ENCODE data around the gene URB1. TPM values are rescaled to one million over a fixed set of nuclear protein-coding genes. Genes with fewer than 3 reads are reported as not detected.
A peak's percentile ranks its signal among the peaks of the same experiment; 100 is the strongest.
"Not testable (repeated sequence)": the region's sequence is repeated elsewhere in the genome, so short reads cannot be mapped to it uniquely, and the experiment has no call there.

URB1 gene
- total RNA-seq: 11.4 TPM
- long read RNA-seq, partial matches to known transcripts: 26 of 32 reads
- long read RNA-seq, other reads (novel, unspliced or antisense): 6 of 32 reads

DNA sequence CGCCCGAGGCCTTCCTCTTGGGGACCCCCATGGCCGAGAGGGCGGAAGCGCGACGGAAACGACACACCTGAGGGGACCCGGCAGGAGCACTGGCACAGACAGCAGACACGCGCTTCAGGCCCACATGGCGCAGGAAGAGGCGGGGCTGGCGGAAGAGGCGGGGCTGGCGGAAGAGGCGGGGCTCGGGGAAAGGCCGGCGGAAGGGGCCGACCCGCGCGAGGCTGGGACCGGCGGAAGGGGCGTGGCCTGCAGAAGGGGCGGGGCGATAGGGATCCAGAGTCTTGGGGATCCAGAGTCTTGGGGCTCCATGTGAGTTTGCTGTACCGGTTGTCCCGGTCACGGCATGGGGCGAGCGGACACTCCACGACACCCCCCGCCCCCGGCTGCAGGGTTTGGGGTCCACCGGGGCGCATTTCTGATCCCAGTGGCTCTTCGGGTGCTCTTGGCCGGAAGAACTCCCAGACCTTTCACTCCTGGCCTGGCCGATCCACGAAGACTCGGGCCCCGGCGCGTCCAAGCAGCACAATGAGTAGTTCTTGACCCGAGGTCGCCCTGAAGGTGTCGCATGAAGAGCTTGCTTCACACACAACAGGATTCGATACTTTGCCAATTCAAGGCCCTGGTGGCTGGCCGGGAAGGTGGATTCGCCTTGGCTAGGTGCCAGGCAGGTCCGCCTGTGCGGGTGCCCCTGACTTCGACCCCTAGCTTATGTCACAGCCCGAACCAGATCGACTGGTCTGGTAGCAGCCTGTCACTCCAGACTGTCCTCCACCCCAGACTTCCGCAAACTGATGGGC lies at the start of gene URB1:
TSS of gene URB1 (minus strand) at position 133 of the 797 bp plus-strand sequence. CDS start at position 31, 102 bp downstream.
- intact Hi-C loops (cut with DNase I): no loop called here
- DNase-seq (peak; percentile 96), ATAC-seq (ENCODE audit: poor library complexity) (peak; percentile 99)

DNA sequence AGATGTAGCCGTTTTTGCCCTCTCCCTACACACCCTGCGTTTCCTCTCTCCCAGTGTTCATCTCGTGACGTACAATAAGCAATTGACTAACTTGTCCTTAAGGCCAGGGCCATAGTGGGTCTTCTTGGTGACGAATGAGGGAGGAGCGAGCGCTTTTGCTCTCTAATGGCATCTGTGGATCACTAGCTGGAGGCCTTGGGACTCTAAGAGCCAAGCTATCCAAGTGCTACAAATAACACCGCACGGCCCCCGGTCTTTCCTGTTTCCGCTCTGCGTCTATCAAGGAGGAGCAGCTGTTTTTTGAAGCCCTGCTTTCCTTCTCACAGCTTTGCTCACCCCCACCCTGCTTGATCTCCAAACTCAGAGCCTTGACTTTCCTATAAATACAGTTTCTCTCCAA lies 44.9 kb upstream of the URB1 start:
- no peak for ATAC-seq (ENCODE audit: poor library complexity)
- no peak for DNase-seq
- intact Hi-C loops (cut with DNase I): no loop called here

DNA sequence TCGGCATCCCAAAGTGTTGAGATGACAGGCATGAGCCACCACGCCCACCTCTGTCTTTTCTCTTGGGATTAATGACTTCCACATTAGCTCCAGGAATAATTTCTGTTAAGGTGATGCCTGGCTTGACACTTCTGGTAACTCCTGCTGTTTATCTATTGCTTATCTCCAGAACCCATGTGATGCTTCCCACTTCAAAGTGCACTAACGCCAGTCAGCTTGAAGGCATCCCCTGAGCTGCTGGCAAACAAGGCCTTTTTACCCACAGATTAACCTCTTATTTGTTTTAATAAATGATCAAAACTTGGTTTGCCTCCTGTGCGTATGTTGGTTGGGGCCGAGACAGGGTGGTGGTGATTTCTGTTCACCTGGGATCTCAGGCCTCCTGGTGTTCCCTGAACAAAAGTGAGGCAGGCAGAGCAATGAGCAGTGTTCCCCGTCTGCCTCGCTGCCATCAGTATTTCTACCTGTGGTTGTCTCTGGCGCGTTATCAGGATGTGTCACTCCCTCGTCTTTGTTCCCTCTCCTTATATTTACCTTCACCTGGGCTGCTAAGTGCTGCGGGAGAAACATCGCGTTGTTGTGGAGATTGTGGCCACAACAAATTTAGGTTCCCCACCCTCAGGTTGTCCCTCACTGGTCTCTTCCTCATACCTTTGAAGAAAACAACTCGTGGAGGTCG lies 40.3 kb upstream of the URB1 start:
- ATAC-seq (ENCODE audit: poor library complexity); intact Hi-C loops (cut with DNase I); DNase-seq: not testable (repeated sequence)

- intact Hi-C loops (cut with DNase I): no loop called here
- DNase-seq (no peak), ATAC-seq (ENCODE audit: poor library complexity) (no peak)
Measured at GRCh38 chr21:32427958-32428623, 35.3 kb upstream of the URB1 start.

GRCh38 chr21:32426592-32427051 lies 33.8 kb upstream of the URB1 start:
- intact Hi-C loops (cut with DNase I): no loop called here
- ATAC-seq (ENCODE audit: poor library complexity) (peak; percentile 18), DNase-seq (no peak)

GRCh38 chr21:32426066-32426465 lies 33.3 kb upstream of the URB1 start:
- intact Hi-C loops (cut with DNase I): no loop called here
- DNase-seq (no peak), ATAC-seq (ENCODE audit: poor library complexity) (no peak)

- intact Hi-C loops (cut with DNase I): no loop called here
- ATAC-seq (ENCODE audit: poor library complexity) (no peak), DNase-seq (no peak)
Measured at GRCh38 chr21:32425628-32426027, 32.8 kb upstream of the URB1 start.

- intact Hi-C loops (cut with DNase I): no loop called here
- no peak for ATAC-seq (ENCODE audit: poor library complexity)
- no peak for DNase-seq
Measured at GRCh38 chr21:32424674-32425073, 31.9 kb upstream of the URB1 start.

DNA sequence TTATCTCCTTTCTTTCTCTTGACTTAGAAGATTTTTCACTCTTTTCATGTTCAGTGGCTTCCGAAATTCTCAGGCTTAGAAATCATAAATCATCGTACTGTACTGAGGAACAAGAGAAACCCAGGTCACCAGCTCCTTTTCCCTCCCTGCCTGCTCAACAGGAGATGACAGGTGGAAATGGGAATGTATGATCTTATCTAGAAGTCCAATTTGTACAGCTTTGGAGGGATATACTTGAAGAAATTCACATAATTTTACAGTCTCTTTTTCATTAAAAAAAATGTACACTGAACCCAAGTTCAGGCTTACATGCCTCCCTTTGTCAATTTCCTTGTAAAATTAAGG lies 31.4 kb upstream of the URB1 start:
- no peak for ATAC-seq (ENCODE audit: poor library complexity)
- DNase-seq: no peak
- intact Hi-C loops (cut with DNase I): no loop called here

GRCh38 chr21:32423320-32424190 lies 30.7 kb upstream of the URB1 start:
- DNase-seq (no peak), ATAC-seq (ENCODE audit: poor library complexity) (no peak)
- intact Hi-C loops (cut with DNase I): no loop called here

DNA sequence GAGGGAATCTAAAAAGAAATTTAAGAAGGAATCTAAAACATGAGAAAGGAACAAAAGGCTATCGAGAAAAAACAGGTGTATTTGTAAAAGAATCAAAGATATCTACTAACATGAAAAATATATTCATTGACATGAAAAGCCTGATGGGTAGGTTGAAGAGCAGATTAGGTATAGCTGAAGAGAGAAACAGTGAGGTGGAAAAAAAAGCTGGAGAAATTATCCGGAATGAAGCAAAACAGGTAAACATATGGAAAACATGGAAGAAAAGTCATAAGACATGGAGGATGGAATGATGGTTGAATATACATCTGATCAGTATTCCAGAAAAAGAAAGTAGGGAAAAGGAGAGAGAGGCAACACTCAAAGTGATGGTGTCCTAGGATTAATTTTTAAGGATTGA lies 29.3 kb upstream of the URB1 start:
- no peak for DNase-seq
- ATAC-seq (ENCODE audit: poor library complexity): no peak
- intact Hi-C loops (cut with DNase I): no loop called here

DNA sequence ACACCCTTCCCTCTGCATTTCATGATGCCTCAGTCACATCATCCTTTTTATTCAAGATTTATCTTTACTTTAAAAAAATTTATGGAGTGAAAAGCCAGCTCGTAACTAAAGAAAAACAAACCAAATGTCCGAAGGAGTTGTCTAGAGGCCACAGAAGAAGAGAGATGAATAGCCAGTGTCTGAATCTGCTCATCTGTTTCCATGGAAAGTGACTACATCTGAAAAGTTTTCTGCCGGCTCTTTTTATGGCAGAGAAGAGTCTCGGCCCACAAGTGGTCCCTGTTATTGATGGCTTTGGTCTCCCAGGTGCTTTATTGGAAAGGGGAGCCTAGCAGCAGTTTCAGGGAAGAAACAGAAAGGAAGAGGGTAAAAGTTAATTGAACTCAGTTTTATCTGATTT lies 25.3 kb upstream of the URB1 start:
- no peak for ATAC-seq (ENCODE audit: poor library complexity)
- intact Hi-C loops (cut with DNase I): no loop called here
- no peak for DNase-seq

DNA sequence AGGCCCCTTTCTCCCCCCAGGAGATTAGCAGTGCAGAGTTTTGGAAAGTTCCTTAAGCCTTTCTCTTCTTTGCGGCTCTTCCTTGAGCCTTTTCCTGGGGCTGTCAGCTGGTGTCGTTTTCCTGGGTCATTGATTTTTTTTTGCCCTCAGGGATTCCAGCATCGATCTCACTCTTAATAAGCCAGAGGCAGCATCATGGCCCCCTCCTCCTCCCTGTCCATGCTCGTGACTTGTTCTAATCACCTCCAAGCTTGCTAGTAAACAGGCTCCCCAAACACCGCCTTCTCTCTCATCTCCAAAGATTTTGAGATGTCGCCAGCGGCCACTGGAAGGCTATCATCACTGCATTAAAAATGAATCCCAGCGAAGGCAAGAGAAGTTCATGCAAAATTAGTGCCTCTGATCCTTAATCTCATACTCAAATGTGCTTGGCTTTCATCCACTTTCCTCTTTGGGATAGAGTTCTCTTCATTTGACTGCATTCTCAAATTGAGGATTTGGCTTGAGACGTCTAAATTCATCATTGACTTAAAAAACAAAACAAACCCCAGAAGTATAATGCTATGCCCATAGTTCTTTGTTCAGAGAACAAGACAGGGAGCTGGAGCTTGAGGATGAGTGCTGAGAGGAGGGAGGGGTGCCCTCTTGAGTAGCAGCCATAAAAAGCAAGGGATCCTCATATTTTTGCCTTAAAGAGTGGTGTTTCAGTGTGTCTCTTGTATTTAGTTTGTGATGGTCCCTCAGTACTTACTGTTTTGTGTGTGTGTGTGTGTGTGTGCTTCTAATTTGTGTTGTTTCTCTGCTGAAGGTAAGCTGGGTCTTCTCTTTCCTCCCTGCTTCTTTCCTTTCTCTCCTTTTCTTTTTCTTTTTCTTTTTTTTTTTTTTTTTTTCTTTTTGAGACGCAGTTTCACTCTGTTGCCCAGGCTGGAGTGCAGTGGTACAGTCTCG lies 22.9 kb upstream of the URB1 start:
- DNase-seq (no peak), ATAC-seq (ENCODE audit: poor library complexity) (no peak)
- intact Hi-C loops (cut with DNase I): no loop called here

GRCh38 chr21:32414579-32415358 lies 22.0 kb upstream of the URB1 start:
- DNase-seq: no peak
- intact Hi-C loops (cut with DNase I): no loop called here
- no peak for ATAC-seq (ENCODE audit: poor library complexity)

GRCh38 chr21:32413697-32414578 lies 21.1 kb upstream of the URB1 start:
- DNase-seq (no peak), ATAC-seq (ENCODE audit: poor library complexity) (no peak)
- intact Hi-C loops (cut with DNase I): no loop called here

DNA sequence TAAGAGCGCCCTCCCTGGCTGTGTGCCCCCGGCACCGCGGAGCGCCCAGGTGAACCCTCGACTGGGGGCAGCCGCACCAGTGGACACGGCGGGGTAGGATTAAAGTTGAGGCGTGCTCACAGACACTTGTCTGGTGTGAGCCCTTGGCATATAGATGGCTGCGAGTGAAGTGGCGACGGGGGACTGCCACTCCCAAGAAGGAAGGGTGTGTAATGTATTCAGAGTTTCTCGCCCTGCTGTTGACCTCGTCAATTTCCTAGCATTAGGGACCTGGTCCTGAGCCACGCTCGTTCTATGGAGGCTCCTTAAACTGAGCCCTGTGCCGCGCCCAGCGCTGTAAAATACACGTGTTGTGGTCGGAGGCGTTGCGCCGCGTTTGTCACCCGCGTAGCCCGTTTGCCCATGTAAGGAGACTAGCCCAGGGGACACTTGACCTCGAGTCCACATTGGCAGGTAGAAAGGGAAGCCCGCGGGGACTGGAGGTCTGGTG lies 20.2 kb upstream of the URB1 start:
- DNase-seq (peak; percentile 65), ATAC-seq (ENCODE audit: poor library complexity) (peak; percentile 12)
- intact Hi-C loops (cut with DNase I): no loop called here

All from Right ventricle myocardium superior (tissue), 1 donor.